ENCODE measurements around the gene RRM2. TPM values are rescaled to one million over a fixed set of nuclear protein-coding genes. Genes with fewer than 3 reads are reported as not detected.

Gene RRM2
- total RNA-seq, 3 donors from 2014 or later (not counting 1 experiment from before 2014, with no cell fraction given) = 16.1 to 22.1 (median 18.5) TPM

- no peak for TF ChIP-seq CTCF (IDR thresholded peaks at IDR 0.05)
- no peak overlapping the region for H3K4me3 ChIP-seq (ENCODE audit: low read length)
- no peak for DNase-seq
- no peaks in the 10 kb centered on the region for H3K9me3 ChIP-seq (ENCODE audit: control insufficient read depth, insufficient read depth, low read length)
- no peaks in the 10 kb centered on the region for H3K36me3 ChIP-seq (ENCODE audit: control insufficient read depth, insufficient read depth, low read length)
- H3K27ac ChIP-seq (ENCODE audit: low read length) = no peak overlapping the region
- Mint-ChIP-seq H3K4me1 (peaks cover 18 to 26% of the 10 kb centered on the region in 2 donors), H3K4me3 (no peak overlapping the region), H3K27ac (no peak overlapping the region), H3K36me3 (no peaks in the 10 kb centered on the region), H3K9me3 (no peaks in the 10 kb centered on the region), H3K27me3 (ENCODE audit: low read depth in 2 of 2) (peaks cover 59 to 69% of the 10 kb centered on the region in 2 donors)
- 90% methylated on average over 7 of the region's 7 CpGs for WGBS (ENCODE audit: insufficient coverage)
- intact Hi-C loops (cut with micrococcal nuclease) = no loop called here
- H3K4me1 ChIP-seq (ENCODE audit: control insufficient read depth, insufficient read depth, low read length) = peaks cover 27% of the 10 kb centered on the region
- no peak for ATAC-seq
- peaks cover 33% of the 10 kb centered on the region for H3K27me3 ChIP-seq (ENCODE audit: control insufficient read depth, insufficient read depth, low read length)
Measured at GRCh38 chr2:10078001-10078400, 44.5 kb upstream of the RRM2 start.

- Histone ChIP-seq H3K27ac (ENCODE audit: low read length) (no peak overlapping the region), H3K4me1 (ENCODE audit: control insufficient read depth, insufficient read depth, low read length) (peaks cover 27% of the 10 kb centered on the region), H3K4me3 (ENCODE audit: low read length) (no peak overlapping the region), H3K9me3 (ENCODE audit: control insufficient read depth, insufficient read depth, low read length) (no peaks in the 10 kb centered on the region), H3K36me3 (ENCODE audit: control insufficient read depth, insufficient read depth, low read length) (no peaks in the 10 kb centered on the region), H3K27me3 (ENCODE audit: control insufficient read depth, insufficient read depth, low read length) (peaks cover 38% of the 10 kb centered on the region)
- no peaks in the 10 kb centered on the region for H3K36me3 Mint-ChIP-seq
- WGBS (ENCODE audit: insufficient coverage) = 42% methylated on average over 12 of the region's 12 CpGs
- H3K4me3 Mint-ChIP-seq = peak overlapping the region; percentile 90
- peaks cover 66 to 75% of the 10 kb centered on the region in 2 donors for H3K27me3 Mint-ChIP-seq (ENCODE audit: low read depth in 2 of 2)
- no peak for TF ChIP-seq CTCF (IDR thresholded peaks at IDR 0.05)
- ATAC-seq = no peak
- DNase-seq = no peak
- no peaks in the 10 kb centered on the region for H3K9me3 Mint-ChIP-seq
- peaks cover 18 to 25% of the 10 kb centered on the region in 2 donors for H3K4me1 Mint-ChIP-seq
- no peak overlapping the region for H3K27ac Mint-ChIP-seq
- intact Hi-C loops (cut with micrococcal nuclease) = no loop called here
Measured at GRCh38 chr2:10078704-10079265, 43.8 kb upstream of the RRM2 start.

GRCh38 chr2:10079266-10079869 lies 43.2 kb upstream of the RRM2 start:
- H3K27me3 Mint-ChIP-seq (ENCODE audit: low read depth in 2 of 2) = peaks cover 66 to 75% of the 10 kb centered on the region in 2 donors
- ATAC-seq (peak; percentile 30 to 43 (median 33)), DNase-seq (peak in 1 of 2 donors; percentile 44)
- H3K4me1 ChIP-seq (ENCODE audit: control insufficient read depth, insufficient read depth, low read length) = peaks cover 27% of the 10 kb centered on the region
- peak overlapping the region; percentile 90 for H3K4me3 Mint-ChIP-seq
- WGBS (ENCODE audit: insufficient coverage) = 2% methylated on average over 53 of the region's 53 CpGs
- H3K36me3 ChIP-seq (ENCODE audit: control insufficient read depth, insufficient read depth, low read length) = no peaks in the 10 kb centered on the region
- no peaks in the 10 kb centered on the region for H3K9me3 Mint-ChIP-seq
- no peaks in the 10 kb centered on the region for H3K9me3 ChIP-seq (ENCODE audit: control insufficient read depth, insufficient read depth, low read length)
- H3K36me3 Mint-ChIP-seq = no peaks in the 10 kb centered on the region
- H3K27ac Mint-ChIP-seq = no peak overlapping the region
- intact Hi-C loops (cut with micrococcal nuclease) = no loop called here
- TF ChIP-seq CTCF (IDR thresholded peaks at IDR 0.05) = no peak
- H3K27me3 ChIP-seq (ENCODE audit: control insufficient read depth, insufficient read depth, low read length) = peaks cover 43% of the 10 kb centered on the region
- no peak overlapping the region for H3K27ac ChIP-seq (ENCODE audit: low read length)
- H3K4me3 ChIP-seq (ENCODE audit: low read length) = no peak overlapping the region
- peaks cover 18 to 21% of the 10 kb centered on the region in 2 donors for H3K4me1 Mint-ChIP-seq

Measured in natural killer cell (primary cell).